Measurements from ENCODE around the gene SYNGR3.

DNA sequence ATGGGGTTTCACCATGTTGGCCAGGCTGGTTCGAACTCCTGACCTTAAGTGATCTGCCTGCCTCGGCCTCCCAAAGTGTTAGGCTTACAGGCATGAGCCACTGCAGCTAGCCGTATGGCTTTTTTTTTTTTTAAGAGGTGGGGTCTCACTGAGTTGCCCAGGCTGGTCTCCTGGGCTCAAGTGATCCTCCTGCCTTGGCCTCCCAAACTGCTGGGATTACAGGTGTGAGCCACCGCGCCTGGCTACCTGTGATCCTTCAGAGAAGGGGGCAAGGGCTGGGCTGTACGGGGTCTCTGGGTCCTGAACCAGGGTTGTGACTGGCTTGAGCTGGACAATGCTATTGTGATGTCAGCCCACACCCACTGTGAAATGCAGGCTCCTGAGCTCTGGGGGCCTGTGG, 23.3 kb upstream of the SYNGR3 start, which contains the start of gene RNF151:
- TF ChIP-seq POLR2AphosphoS5 (IDR thresholded peaks at IDR 0.05; ENCODE audit: borderline replicate concordance, low read depth, low read length) (no peak), EZH2 (IDR thresholded peaks at IDR 0.05) (no peak), FOXP2 (optimal IDR thresholded peaks at IDR 0.05; ENCODE audit: control extremely low read depth, extremely low read length, insufficient read depth) (no peak)
